Stomach (tissue), 9 donors: ENCODE results near the gene UFSP2. TPM values are rescaled to one million over a fixed set of nuclear protein-coding genes. Genes with fewer than 3 reads are reported as not detected.

Experiments used
- DNase-seq, 2 donors: peaks; one replicate each; pipeline versions ENCODE4 v3.0.0 to v3.0.0-alpha.2; 2013 to 2019
- H3K27ac ChIP-seq, 5 donors: fragments of 200-600 bp in 4 of 5; sonication (generic) in 4 of 5; one replicate each; pipeline ENCODE4 v1.5.1; 2013 to 2019; ENCODE audit warnings: mild to moderate bottlenecking in 1 of 5, moderate library complexity in 1 of 5
- H3K27me3 ChIP-seq, 3 donors: fragments of 200-600 bp; sonication (generic); one replicate each; pipeline ENCODE4 v1.5.1; 2017 to 2019; ENCODE audit warnings: mixed run types in 1 of 3
- H3K36me3 ChIP-seq, 4 donors: fragments of 200-600 bp; sonication (generic); 1 replicate in 3 of 4; 2 replicates in 1 of 4; pipeline ENCODE4 v1.5.1; 2016 to 2019
- H3K4me1 ChIP-seq, 4 donors: fragments of 200-600 bp; sonication (generic); one replicate each; pipeline ENCODE4 v1.5.1; 2016 to 2019
- H3K4me3 ChIP-seq, 4 donors: fragments of 200-600 bp; sonication (generic) in 3 of 4; one replicate each; pipeline ENCODE4 v1.5.1; 2016 to 2019; ENCODE audit warnings: mild to moderate bottlenecking in 1 of 4
- H3K9me3 ChIP-seq, 4 donors: fragments of 200-600 bp; sonication (generic); one replicate each; pipeline ENCODE4 v1.5.1; 2016 to 2019
- CTCF ChIP-seq, 7 experiments: fragments of 450-650 bp in 4 of 7; fragments of 200-600 bp in 3 of 7; sonication (generic) in 3 of 7; IDR thresholded peaks; one replicate each; pipeline ENCODE4 v1.5.1; 2016 to 2019; ENCODE audit warnings: antibody characterized with exemption in 7 of 7, control low read depth in 2 of 7, mild to moderate bottlenecking in 1 of 7
- EP300 ChIP-seq: sonication (generic); formaldehyde crosslinking; IDR thresholded peaks from one replicate; pipeline ENCODE4 v1.6.1; 2017; ENCODE audit warnings: antibody characterized with exemption
- POLR2A ChIP-seq, 4 donors: fragments of 450-650 bp; IDR thresholded peaks; one replicate each; pipeline ENCODE4 v1.6.1; 2016; ENCODE audit warnings: antibody characterized with exemption in 4 of 4, control low read depth in 2 of 4, mild to moderate bottlenecking in 1 of 4, moderate library complexity in 1 of 4
- POLR2AphosphoS5 ChIP-seq, 3 donors: sonication (generic); formaldehyde crosslinking; IDR thresholded peaks; one replicate each; pipeline ENCODE4 v1.6.1; 2016; ENCODE audit warnings: antibody characterized with exemption in 3 of 3
- WGBS, 5 donors: extraction: QIAGEN DNeasy Blood & Tissue Kit in 3 of 5; methylation state at CpG; one replicate each; pipeline versions ENCODE4 v1.1.5 to v1.1.7; 2013 to 2018; 5-methylcytosine and 5-hydroxymethylcytosine counted together
- intact Hi-C: fragments of 100-400 bp; cut with DNase I; formaldehyde crosslinking; loops from one replicate; pipeline ENCODE4 v1.15.1; 2023; ENCODE audit warnings: low total_unique reads
- polyA plus RNA-seq, 3 donors: library from polyadenylated mRNA; stranded (reverse); fragments of 200-250 nt; gene quantifications; one replicate each; pipeline ENCODE4 v1.2.3, GENCODE V29; 2013
- total RNA-seq, 5 donors: library from RNA; depleted of rRNA; stranded (reverse); fragments of >200 nt; gene quantifications; one replicate each; pipeline versions ENCODE4 v1.1.0 to v1.2.3, GENCODE V29; 2014 to 2016
- donor health status: healthy with polysubstance abuse.
- donor health status: Bipolar disorder and iron deficiency.
- donor health status: healthy.

UFSP2 gene
- total and polyA plus RNA-seq, 8 donors, result 12.3 to 56.2 (median 20.4) TPM; not detected in 1

DNA sequence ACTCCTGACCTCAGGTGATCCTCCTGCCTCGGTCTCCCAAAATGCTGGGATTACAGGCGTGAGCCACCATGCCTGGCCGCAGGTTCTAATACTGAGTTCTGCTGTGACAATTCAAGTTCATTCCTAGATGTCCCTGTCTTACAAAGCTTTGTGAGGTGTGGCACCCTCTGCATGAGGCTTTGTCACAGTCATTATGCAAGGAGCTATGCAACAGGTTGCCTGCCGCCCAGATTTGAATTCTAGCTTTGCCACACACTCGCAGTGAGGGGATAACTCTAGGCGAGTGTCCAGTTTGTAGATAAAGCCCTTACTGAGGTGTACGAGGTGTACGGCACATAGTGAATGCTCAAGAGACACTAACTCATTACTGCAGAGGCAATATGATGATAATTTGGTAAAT, 42.2 kb upstream of the UFSP2 start:
- Histone ChIP-seq H3K4me1 (peaks cover 0 to 35% (median 20%) of the 10 kb centered on the region in 4 donors), H3K27me3 (no peaks in the 10 kb centered on the region), H3K9me3 (no peaks in the 10 kb centered on the region), H3K27ac (no peak overlapping the region), H3K36me3 (no peaks in the 10 kb centered on the region), H3K4me3 (no peak overlapping the region)
- no peak for TF ChIP-seq EP300
- TF ChIP-seq CTCF (IDR thresholded peaks at IDR 0.05), result no peak
- intact Hi-C loops, result no loop called here
- no peak for DNase-seq
- 89 to 94% (median 90%) methylated on average over 8 of the region's 8 CpGs for WGBS, 5 donors

- Histone ChIP-seq H3K4me3 (no peak overlapping the region), H3K27me3 (no peaks in the 10 kb centered on the region), H3K4me1 (peaks cover 0 to 32% (median 18%) of the 10 kb centered on the region in 4 donors), H3K9me3 (no peaks in the 10 kb centered on the region), H3K27ac (no peak overlapping the region), H3K36me3 (no peaks in the 10 kb centered on the region)
- no peak for TF ChIP-seq POLR2AphosphoS5 (IDR thresholded peaks at IDR 0.05)
- TF ChIP-seq EP300, result no peak
- TF ChIP-seq POLR2A (IDR thresholded peaks at IDR 0.05), result no peak
- TF ChIP-seq CTCF (IDR thresholded peaks at IDR 0.05), result no peak
- intact Hi-C loops, result no loop called here
- 57 to 84% (median 71%) methylated on average over 4 of the region's 4 CpGs for WGBS, 5 donors
- DNase-seq, result no peak
These were observed 41.3 kb upstream of the UFSP2 start for GRCh38 chr4:185467101-185467500.

DNA sequence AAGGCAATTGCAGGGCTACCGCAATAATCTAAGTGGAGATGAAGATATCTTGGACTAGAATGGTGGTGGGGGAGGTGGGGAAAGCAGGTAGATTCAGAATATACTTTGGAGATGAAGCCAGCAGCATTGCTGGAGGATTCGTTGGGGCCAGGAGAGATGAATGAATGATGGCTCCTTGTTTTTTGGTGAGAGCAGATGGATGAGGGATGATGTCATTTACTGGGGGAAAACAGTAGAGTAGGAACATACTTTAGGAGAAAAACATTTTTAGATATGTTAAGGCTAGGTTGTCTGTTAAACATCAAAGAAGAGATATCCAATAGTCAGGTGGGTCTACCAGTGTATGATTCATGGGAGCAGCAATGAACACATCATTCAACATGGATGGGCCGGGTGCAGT, 39.9 kb upstream of the UFSP2 start:
- DNase-seq, result no peak
- no peaks in the 10 kb centered on the region for H3K9me3 ChIP-seq
- no peak overlapping the region for H3K27ac ChIP-seq
- H3K36me3 ChIP-seq, result no peaks in the 10 kb centered on the region
- H3K4me1 ChIP-seq, result peaks cover 0 to 26% (median 11%) of the 10 kb centered on the region in 4 donors
- no peak overlapping the region for H3K4me3 ChIP-seq
- 61 to 78% (median 74%) methylated on average over 3 of the region's 3 CpGs for WGBS, 5 donors
- no peak for TF ChIP-seq POLR2AphosphoS5 (IDR thresholded peaks at IDR 0.05)
- intact Hi-C loops, result no loop called here
- H3K27me3 ChIP-seq, result no peaks in the 10 kb centered on the region

DNA sequence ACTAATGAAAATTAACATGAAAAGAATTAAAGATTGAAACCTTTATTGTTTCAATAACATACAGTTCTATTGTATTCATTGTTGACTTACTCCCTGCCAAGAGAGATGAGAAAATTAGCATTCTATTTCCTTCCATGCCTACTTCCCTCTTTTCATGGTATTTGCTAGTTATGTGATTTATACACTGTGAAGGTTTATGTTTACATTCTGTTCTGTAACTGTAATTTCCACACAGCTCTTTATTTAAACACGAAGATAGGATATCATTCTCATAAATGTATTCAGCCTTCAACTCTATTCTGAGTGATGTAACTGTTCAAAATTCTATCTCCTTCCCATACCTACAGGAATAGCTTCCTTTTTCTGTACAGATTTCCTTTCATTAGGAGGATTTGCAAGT, 39.1 kb upstream of the UFSP2 start:
- no peak overlapping the region for H3K4me3 ChIP-seq
- peaks cover 0 to 18% (median 7%) of the 10 kb centered on the region in 4 donors for H3K4me1 ChIP-seq
- 2 to 10% (median 4%) methylated on average over 1 of the region's 1 CpG for WGBS, 5 donors
- peaks cover 0 to 2% (median 0%) of the 10 kb centered on the region in 4 donors for H3K36me3 ChIP-seq
- DNase-seq, result no peak
- no peak for TF ChIP-seq POLR2AphosphoS5 (IDR thresholded peaks at IDR 0.05)
- no peak for TF ChIP-seq POLR2A (IDR thresholded peaks at IDR 0.05)
- TF ChIP-seq CTCF (IDR thresholded peaks at IDR 0.05), result no peak
- TF ChIP-seq EP300, result no peak
- no peaks in the 10 kb centered on the region for H3K9me3 ChIP-seq
- no peaks in the 10 kb centered on the region for H3K27me3 ChIP-seq
- intact Hi-C loops, result no loop called here
- no peak overlapping the region for H3K27ac ChIP-seq

DNA sequence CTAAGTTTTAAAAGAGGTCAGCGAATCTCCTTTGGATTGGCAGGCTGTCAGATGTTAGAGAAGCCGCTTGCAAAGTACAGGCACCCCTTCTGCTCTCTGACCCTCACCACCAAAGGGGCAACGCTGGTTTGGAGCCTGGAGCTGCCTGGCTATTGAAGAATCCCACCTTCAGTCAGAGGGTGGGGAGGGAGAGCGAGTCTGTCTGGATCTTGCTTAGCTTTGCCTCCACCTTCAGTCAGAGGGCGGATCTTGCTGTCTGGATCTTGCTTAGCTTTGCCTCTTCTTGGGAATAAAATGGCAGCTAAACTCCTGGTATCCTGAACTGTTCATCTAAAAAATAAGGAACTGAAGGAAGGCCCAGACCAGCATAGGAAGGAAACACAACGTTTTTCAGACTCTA, 38.4 kb upstream of the UFSP2 start:
- H3K9me3 ChIP-seq, result no peaks in the 10 kb centered on the region
- peaks cover 0 to 4% (median 0%) of the 10 kb centered on the region in 4 donors for H3K36me3 ChIP-seq
- TF ChIP-seq EP300 (no peak), POLR2AphosphoS5 (IDR thresholded peaks at IDR 0.05) (no peak), POLR2A (IDR thresholded peaks at IDR 0.05) (no peak), CTCF (IDR thresholded peaks at IDR 0.05) (no peak)
- no peak overlapping the region for H3K4me3 ChIP-seq
- no peaks in the 10 kb centered on the region for H3K27me3 ChIP-seq
- no peak for DNase-seq
- 46 to 71% (median 54%) methylated on average over 6 of the region's 6 CpGs for WGBS, 5 donors
- H3K4me1 ChIP-seq, result peaks cover 0 to 11% (median 5%) of the 10 kb centered on the region in 4 donors
- intact Hi-C loops, result no loop called here
- H3K27ac ChIP-seq, result no peak overlapping the region
